Ovary (tissue), 9 donors: ENCODE results near the gene UQCC2. TPM values are rescaled to one million over a fixed set of nuclear protein-coding genes. Genes with fewer than 3 reads are reported as not detected.

ENCODE experiments used
- DNase-seq, 5 donors: peaks; one replicate each; pipeline ENCODE4 v3.0.0-alpha.2; 2019 to 2020
- H3K27ac ChIP-seq, 2 donors: fragments of 200-600 bp; one replicate each; pipeline versions ENCODE4 v1.5.1 to v1.8.0; 2019 to 2022
- H3K27me3 ChIP-seq: fragments of 200-600 bp; one replicate; pipeline ENCODE4 v1.8.0; 2022
- H3K36me3 ChIP-seq: fragments of 200-600 bp; sonication (generic); one replicate; pipeline ENCODE4 v1.5.1; 2019
- H3K4me1 ChIP-seq: one replicate; pipeline ENCODE4 v1.8.1; 2013; ENCODE audit warnings: mild to moderate bottlenecking, moderate library complexity; ENCODE audit not compliant: insufficient read depth
- H3K4me3 ChIP-seq: fragments of 200-600 bp; sonication (generic); one replicate; pipeline ENCODE4 v1.5.1; 2017
- H3K9me3 ChIP-seq, 2 donors: fragments of 200-600 bp in 1 of 2; sonication (generic) in 1 of 2; one replicate each; pipeline versions ENCODE4 v1.5.1 to v1.8.1; 2013 to 2019; ENCODE audit warnings: mild to moderate bottlenecking in 1 of 2, moderate library complexity in 1 of 2
- EP300 ChIP-seq: sonication (generic); formaldehyde crosslinking; IDR thresholded peaks from one replicate; pipeline ENCODE4 v1.6.1; 2017; ENCODE audit warnings: antibody characterized with exemption
- POLR2A ChIP-seq: fragments of 450-650 bp; IDR thresholded peaks from one replicate; pipeline ENCODE4 v1.6.1; 2017; ENCODE audit warnings: antibody characterized with exemption, mild to moderate bottlenecking, moderate library complexity
- whole genome bisulfite sequencing, 3 donors: extraction: QIAGEN DNeasy Blood & Tissue Kit in 1 of 3; methylation state at CpG; one replicate each; pipeline versions ENCODE4 v1.1.5 to v1.1.7; 2013 to 2017; 5-methylcytosine and 5-hydroxymethylcytosine counted together
- intact Hi-C, 4 donors: fragments of 100-400 bp; cut with DNase I; formaldehyde crosslinking; loops; one replicate each; pipeline versions ENCODE4 v1.11.0 to v1.15.1; 2022 to 2023
- polyA plus RNA-seq, 2 donors: library from polyadenylated mRNA; stranded (reverse); fragments of 200-250 nt in 1 of 2; fragments of 350-450 nt in 1 of 2; fragmentation: Illumina TruSeq in 1 of 2; extraction: RNeasy Lipid Tissue Mini Kit (QIAGEN cat#74804) in 1 of 2; gene quantifications; one replicate each; pipeline ENCODE4 v1.2.3, GENCODE V29; 2013 to 2014
- total RNA-seq, 7 donors: library from RNA; depleted of rRNA in 2 of 7; stranded (reverse); fragments of >200 nt in 2 of 7; fragmentation: NEBNext Ultra II Directional in 3 of 7; extraction: Animal tissue kit (Norgen Biotek cat#: 25700) in 3 of 7; gene quantifications; one replicate each; pipeline versions ENCODE4 v1.1.0 to v1.2.4, GENCODE V29; 2016 to 2023
- TF ChIP-seq, protein P1 (sequence below), 3 donors: fragments of 450-650 bp in 2 of 3; fragments of 200-600 bp in 1 of 3; IDR thresholded peaks; one replicate each; pipeline versions ENCODE4 v1.5.1 to v1.8.0; 2016 to 2022; ENCODE audit warnings: antibody characterized with exemption in 3 of 3, mild to moderate bottlenecking in 1 of 3
- donor health status: DM: no; HTN: no; CAD: no; lungs with moderate emphysema.
- donor health status: DM: no; HTN: no; CAD: no.
- donor health status: Bipolar disorder and iron deficiency.
- donor health status: DM: yes; HTN: yes; CAD: no.
- donor health status: DM: no; HTN: no; CAD: no.
- donor health status: DM: yes; HTN: yes; CAD: no.

Gene UQCC2
- total and polyA plus RNA-seq, 9 donors, result 9.1 to 65.2 (median 38.0) TPM

- Histone ChIP-seq H3K27me3 (no peaks in the 10 kb centered on the region), H3K36me3 (no peaks in the 10 kb centered on the region), H3K4me1 (no peaks in the 10 kb centered on the region), H3K27ac (no peak overlapping the region), H3K9me3 (no peaks in the 10 kb centered on the region), H3K4me3 (no peak overlapping the region)
- intact Hi-C loops, result no loop called here
- WGBS, 3 donors, result 21 to 57% (median 48%) methylated on average over 8 of the region's 8 CpGs
- DNase-seq, result no peak
- TF ChIP-seq, protein P1, sequence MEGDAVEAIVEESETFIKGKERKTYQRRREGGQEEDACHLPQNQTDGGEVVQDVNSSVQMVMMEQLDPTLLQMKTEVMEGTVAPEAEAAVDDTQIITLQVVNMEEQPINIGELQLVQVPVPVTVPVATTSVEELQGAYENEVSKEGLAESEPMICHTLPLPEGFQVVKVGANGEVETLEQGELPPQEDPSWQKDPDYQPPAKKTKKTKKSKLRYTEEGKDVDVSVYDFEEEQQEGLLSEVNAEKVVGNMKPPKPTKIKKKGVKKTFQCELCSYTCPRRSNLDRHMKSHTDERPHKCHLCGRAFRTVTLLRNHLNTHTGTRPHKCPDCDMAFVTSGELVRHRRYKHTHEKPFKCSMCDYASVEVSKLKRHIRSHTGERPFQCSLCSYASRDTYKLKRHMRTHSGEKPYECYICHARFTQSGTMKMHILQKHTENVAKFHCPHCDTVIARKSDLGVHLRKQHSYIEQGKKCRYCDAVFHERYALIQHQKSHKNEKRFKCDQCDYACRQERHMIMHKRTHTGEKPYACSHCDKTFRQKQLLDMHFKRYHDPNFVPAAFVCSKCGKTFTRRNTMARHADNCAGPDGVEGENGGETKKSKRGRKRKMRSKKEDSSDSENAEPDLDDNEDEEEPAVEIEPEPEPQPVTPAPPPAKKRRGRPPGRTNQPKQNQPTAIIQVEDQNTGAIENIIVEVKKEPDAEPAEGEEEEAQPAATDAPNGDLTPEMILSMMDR (IDR thresholded peaks at IDR 0.05), result no peak
- TF ChIP-seq POLR2A, result no peak
- no peak for TF ChIP-seq EP300
Measured at GRCh38 chr6:33677143-33677660, 34.3 kb downstream of the UQCC2 start.

- no peak for DNase-seq
- TF ChIP-seq, protein P1 (IDR thresholded peaks at IDR 0.05), result no peak
- TF ChIP-seq EP300, result no peak
- TF ChIP-seq POLR2A, result no peak
- Histone ChIP-seq H3K4me1 (no peaks in the 10 kb centered on the region), H3K9me3 (no peaks in the 10 kb centered on the region), H3K4me3 (no peak overlapping the region), H3K36me3 (no peaks in the 10 kb centered on the region), H3K27ac (no peak overlapping the region), H3K27me3 (no peaks in the 10 kb centered on the region)
- intact Hi-C loops, result no loop called here
- 58 to 77% (median 62%) methylated on average over 15 of the region's 15 CpGs for WGBS, 3 donors
Measured at GRCh38 chr6:33676416-33677142, 34.9 kb downstream of the UQCC2 start.

DNA sequence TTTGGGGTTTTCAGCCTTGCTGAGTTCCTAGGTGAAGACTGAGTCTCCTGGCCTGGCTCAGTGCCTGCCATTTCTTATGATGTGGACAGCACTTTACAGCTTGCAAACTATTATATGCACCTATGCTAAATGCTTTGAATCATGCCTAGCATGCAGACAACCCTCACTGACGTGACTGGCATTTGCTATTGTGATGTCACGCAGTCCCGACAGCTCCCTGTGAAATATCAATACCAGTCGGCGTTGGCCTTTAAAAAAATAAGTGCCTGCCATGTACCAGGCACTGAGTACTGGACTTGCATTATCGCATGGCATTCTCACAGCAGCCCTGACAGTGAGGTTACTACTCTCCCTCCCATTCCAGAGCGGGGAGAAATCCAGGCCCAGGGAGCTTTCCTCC is 35.5 kb downstream of the UQCC2 start:
- Histone ChIP-seq H3K4me1 (no peaks in the 10 kb centered on the region), H3K27ac (no peak overlapping the region)
- 94 to 96% (median 96%) methylated on average over 7 of the region's 7 CpGs for WGBS, 3 donors

DNA sequence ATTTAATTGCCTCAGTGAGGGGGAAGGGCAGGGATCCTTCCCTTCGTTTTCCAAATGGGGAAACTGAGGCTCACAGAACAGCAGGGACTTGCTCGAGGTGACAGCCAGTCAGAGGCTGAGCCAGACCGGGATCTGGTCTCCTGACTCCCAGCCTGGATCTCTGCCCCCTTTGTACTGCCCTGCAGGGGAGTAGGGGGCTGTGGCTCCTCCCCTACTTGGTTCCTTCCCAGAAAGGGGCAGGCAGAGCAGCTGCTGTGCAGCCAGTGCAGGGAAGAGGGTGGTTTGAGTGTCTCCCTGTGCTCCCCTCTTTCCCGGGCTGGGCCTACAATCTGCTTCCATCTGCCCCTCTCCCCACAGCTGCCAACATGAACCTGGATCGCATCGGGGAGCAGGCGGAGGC is 37.6 kb downstream of the UQCC2 start:
- Histone ChIP-seq H3K4me3 (no peak overlapping the region), H3K9me3 (no peaks in the 10 kb centered on the region), H3K27me3 (no peaks in the 10 kb centered on the region), H3K27ac (no peak overlapping the region), H3K36me3 (no peaks in the 10 kb centered on the region), H3K4me1 (no peaks in the 10 kb centered on the region)
- intact Hi-C loops, result no loop called here
- 56 to 73% (median 57%) methylated on average over 7 of the region's 7 CpGs for WGBS, 3 donors
- TF ChIP-seq POLR2A (no peak), EP300 (no peak)
- TF ChIP-seq, protein P1 (IDR thresholded peaks at IDR 0.05), result no peak
- no peak for DNase-seq

More for the DNA sequence above, 35.5 kb downstream of the UQCC2 start:
- DNase-seq, result no peak
- Histone ChIP-seq H3K9me3 (no peaks in the 10 kb centered on the region), H3K4me3 (no peak overlapping the region), H3K36me3 (no peaks in the 10 kb centered on the region), H3K27me3 (no peaks in the 10 kb centered on the region)
- intact Hi-C loops, result no loop called here
- TF ChIP-seq, protein P1 (IDR thresholded peaks at IDR 0.05), result no peak
- no peak for TF ChIP-seq POLR2A
- TF ChIP-seq EP300, result no peak
